DOHH2 (cell line): Measurements from ENCODE around the gene LGI2.

ENCODE experiments used
- CTCF ChIP-seq: fragments of 200-600 bp; sonication (generic); IDR thresholded peaks from one replicate; pipeline ENCODE4 v1.5.1; 2014; ENCODE audit warnings: antibody characterized with exemption, mild to moderate bottlenecking, low read depth, low read length; ENCODE audit not compliant: poor library complexity, severe bottlenecking
- EZH2phosphoT487 ChIP-seq: fragments of 200-600 bp; sonication (generic); IDR thresholded peaks from 2 replicates; pipeline ENCODE4 v1.6.1; 2017; ENCODE audit warnings: borderline replicate concordance, mild to moderate bottlenecking, antibody characterized with exemption, low read length, moderate library complexity, mixed read lengths

- TF ChIP-seq CTCF (no peak), EZH2phosphoT487 (no peak)
These were observed 59.6 kb downstream of the LGI2 start for GRCh38 chr4:24971192-24971591.
